HCT116 (cell line): ENCODE measurements around the gene ABHD10. TPM values are rescaled to one million over a fixed set of nuclear protein-coding genes. Genes with fewer than 3 reads are reported as not detected.

Source experiments
- ATAC-seq: fragments of 200-7000 bp; cut with Tn5 transposase; 2 replicates; pipeline ENCODE4 v1.9.1; 2020; ENCODE audit warnings: mild to moderate bottlenecking, moderate library complexity
- BruUV-seq: library from RNA; stranded (reverse); fragments of 400-500 nt; replicated peaks from 2 replicates; lab custom pipeline; 2021; lab: Mats Ljungman, UMichigan
- CTCF ChIA-PET: fragments of 300-600 bp; sonication (Branson Sonifier 250); formaldehyde crosslinking; loops from one replicate; lab custom pipeline; 2021; ENCODE audit warnings: antibody characterized with exemption; lab: Charles Lee
- POLR2A ChIA-PET: fragments of 300-600, 350-600 bp; sonication (Branson Sonifier 250); formaldehyde crosslinking; loops from one replicate; lab custom pipeline; 2021; ENCODE audit warnings: antibody characterized with exemption; lab: Charles Lee
- RAD21 ChIA-PET, 2 experiments: fragments of 300-600 bp; sonication (Branson Sonifier 250); formaldehyde crosslinking; loops; one replicate each; lab custom pipeline; 2023; ENCODE audit warnings: low total read pairs in 2 of 2; ENCODE audit not compliant: uncharacterized antibody in 2 of 2, unreplicated experiment in 2 of 2, low non-redundant PET in 1 of 2; lab: Charles Lee
- DNase-seq: peaks from one replicate; pipeline ENCODE4 v3.0.0-alpha.2; 2010; ENCODE audit warnings: low read depth, low spot score
- H2AFZ ChIP-seq: fragments of 200-600 bp; shearing (Covaris generic), sonication (generic); 2 replicates; pipeline ENCODE4 v1.6.1; 2017; ENCODE audit warnings: low read depth, mixed run types, mixed read lengths, antibody characterized with exemption, low read length; ENCODE audit not compliant: poor library complexity, severe bottlenecking
- H3K27ac ChIP-seq: 2 replicates; pipeline ENCODE4 v1.5.1; 2012; ENCODE audit warnings: low read depth, low read length
- H3K27me3 ChIP-seq: fragments of 200-600 bp; sonication (generic); 2 replicates; pipeline ENCODE4 v1.6.1; 2016; ENCODE audit warnings: mixed run types, low read length, mixed read lengths; ENCODE audit not compliant: insufficient read depth
- H3K36me3 ChIP-seq, 2 experiments: fragments of 200-500 bp in 1 of 2; fragments of 200-600 bp in 1 of 2; sonication (Bioruptor generic) in 1 of 2; sonication (generic) in 1 of 2; 2 replicates each; pipeline versions ENCODE4 v1.5.1 to v1.6.1; 2014 to 2016; ENCODE audit warnings: low read length in 2 of 2, inconsistent platforms in 1 of 2, mixed read lengths in 1 of 2, mixed run types in 1 of 2; ENCODE audit not compliant: insufficient read depth in 2 of 2, control insufficient read depth in 1 of 2
- H3K4me1 ChIP-seq, 2 experiments: fragments of 200-600 bp in 1 of 2; sonication (generic) in 1 of 2; 2 replicates each; pipeline versions ENCODE4 v1.5.1 to v1.6.1; 2012 to 2017; ENCODE audit warnings: low read length in 2 of 2, inconsistent platforms in 1 of 2, mild to moderate bottlenecking in 1 of 2, mixed read lengths in 1 of 2, mixed run types in 1 of 2, moderate library complexity in 1 of 2; ENCODE audit not compliant: insufficient read depth in 2 of 2, control insufficient read depth in 1 of 2
- H3K4me2 ChIP-seq: fragments of 200-600 bp; sonication (generic); 2 replicates; pipeline ENCODE4 v1.6.1; 2017; ENCODE audit warnings: mixed run types, low read length, mixed read lengths
- H3K4me3 ChIP-seq, 2 experiments: fragments of 200-600 bp in 1 of 2; sonication (generic) in 1 of 2; replicated peaks in 1 of 2; 2 replicates each; pipeline ENCODE4 v1.5.1; 2011 to 2016; ENCODE audit warnings: low read length in 2 of 2, control low read depth in 1 of 2, low read depth in 1 of 2, mild to moderate bottlenecking in 1 of 2, mixed read lengths in 1 of 2, mixed run types in 1 of 2
- H3K79me2 ChIP-seq: fragments of 200-600 bp; sonication (generic); 2 replicates; pipeline ENCODE4 v1.6.1; 2017; ENCODE audit warnings: mild to moderate bottlenecking, mixed run types, low read length, moderate library complexity, mixed read lengths; ENCODE audit not compliant: insufficient read depth
- H3K9ac ChIP-seq: fragments of 200-600 bp; sonication (generic); 2 replicates; pipeline ENCODE4 v1.6.1; 2016; ENCODE audit warnings: low read length, mixed read lengths
- H3K9me2 ChIP-seq: fragments of 200-600 bp; sonication (generic), shearing (Covaris generic); 2 replicates; pipeline ENCODE4 v1.6.1; 2017; ENCODE audit warnings: mixed run types, mild to moderate bottlenecking, moderate library complexity; ENCODE audit not compliant: insufficient read depth
- H3K9me3 ChIP-seq, 2 experiments: fragments of 200-500 bp in 1 of 2; fragments of 200-600 bp in 1 of 2; sonication (Bioruptor generic) in 1 of 2; sonication (generic) in 1 of 2; 2 replicates each; pipeline ENCODE4 v1.6.1; 2014 to 2017; ENCODE audit warnings: low read length in 2 of 2, mixed read lengths in 2 of 2, inconsistent platforms in 1 of 2, low read depth in 1 of 2, mild to moderate bottlenecking in 1 of 2, mixed run types in 1 of 2, moderate library complexity in 1 of 2; ENCODE audit not compliant: control insufficient read depth in 1 of 2, insufficient read depth in 1 of 2
- H4K20me1 ChIP-seq: fragments of 200-600 bp; sonication (generic), shearing (Covaris generic); 2 replicates; pipeline ENCODE4 v1.6.1; 2017; ENCODE audit warnings: mixed run types, mild to moderate bottlenecking, moderate library complexity; ENCODE audit not compliant: insufficient read depth
- ATF3 ChIP-seq: IDR thresholded peaks from 2 replicates; pipeline ENCODE4 v1.6.1; 2012
- CEBPB ChIP-seq: IDR thresholded peaks from 2 replicates; pipeline ENCODE4 v1.6.1; 2012; ENCODE audit warnings: low read depth
- CTCF ChIP-seq, 3 experiments: fragments of 200-600 bp in 1 of 3; sonication (generic) in 1 of 3; IDR thresholded peaks in 2 of 3; conservative IDR thresholded peaks in 1 of 3; 2 replicates each; pipeline ENCODE4 v1.5.1; 2012 to 2017; ENCODE audit warnings: low read depth in 2 of 3, low read length in 2 of 3, antibody characterized with exemption in 1 of 3, borderline replicate concordance in 1 of 3, control low read depth in 1 of 3, mild to moderate bottlenecking in 1 of 3, mixed read lengths in 1 of 3, mixed run types in 1 of 3, moderate library complexity in 1 of 3; ENCODE audit not compliant: insufficient read depth in 1 of 3
- EZH2phosphoT487 ChIP-seq: fragments of 200-600 bp; IDR thresholded peaks from 2 replicates; pipeline ENCODE4 v1.6.1; 2018; ENCODE audit warnings: antibody characterized with exemption, borderline replicate concordance
- JUND ChIP-seq: IDR thresholded peaks from 2 replicates; pipeline ENCODE4 v1.6.1; 2012
- MAX ChIP-seq: IDR thresholded peaks from 2 replicates; pipeline ENCODE4 v1.6.1; 2012
- SRF ChIP-seq: IDR thresholded peaks from 2 replicates; pipeline ENCODE4 v1.6.1; 2012; ENCODE audit warnings: low read depth
- TCF7L2 ChIP-seq: IDR thresholded peaks from 2 replicates; pipeline ENCODE4 v1.7.0; 2011; ENCODE audit warnings: borderline replicate concordance, inconsistent platforms; ENCODE audit not compliant: insufficient read depth, insufficient read length; ENCODE audit errors: extremely low read depth
- ZFX ChIP-seq: fragments of 450-650 bp; IDR thresholded peaks from 2 replicates; pipeline ENCODE4 v1.6.1; 2017
- intact Hi-C: fragments of 100-400 bp; cut with micrococcal nuclease; formaldehyde crosslinking; loops from 2 replicates; pipeline ENCODE4 v1.10.0; 2022
- total RNA-seq: library from RNA; stranded (reverse); gene quantifications from one replicate; pipeline ENCODE4 v1.2.1, GENCODE V29; 2021; ENCODE audit not compliant: unreplicated experiment

ABHD10 gene
- total RNA-seq, 1 experiment from 2014 or later, result 295 TPM

GRCh38 chr3:112007633-112008032 is 28.8 kb downstream of the ABHD10 start:
- intact Hi-C loops, result no loop called here
- CTCF ChIA-PET, result interaction anchor here (1.5 to 2.4 kb wide), 2 partner anchors 17 to 40 kb away, joined by 4 to 15 read pairs; no protein-coding TSS in a partner anchor
- H3K9me3 ChIP-seq, result no peaks in the 10 kb centered on the region
- no TSS peak for BruUV-seq
- no peak overlapping the region for H2AFZ ChIP-seq
- H3K27me3 ChIP-seq, result no peaks in the 10 kb centered on the region
- H3K79me2 ChIP-seq, result no peaks in the 10 kb centered on the region
- POLR2A ChIA-PET, result interaction anchor here (1.1 to 1.3 kb wide), 2 partner anchors 29 to 103 kb away, joined by 3 to 6 read pairs; partner anchors contain the start of gene ABHD10
- no peak for ATAC-seq
- H3K27ac ChIP-seq, result no peak overlapping the region
- H3K9me2 ChIP-seq, result no peaks in the 10 kb centered on the region
- H3K4me3 ChIP-seq, result no peak overlapping the region
- H3K4me1 ChIP-seq, result peaks cover 0 to 32% of the 10 kb centered on the region in 2 experiments; a peak in 3 of 4 replicates
- H3K36me3 ChIP-seq, result no peaks in the 10 kb centered on the region
- H3K9ac ChIP-seq, result no peak overlapping the region
- TF ChIP-seq CEBPB (no peak), ZFX (no peak), CTCF (IDR thresholded peaks at IDR 0.05 in 2 of 3, conservative IDR thresholded peaks at IDR 0.05 in 1 of 3; ENCODE audit: borderline replicate concordance in 1 of 3, insufficient read depth in 1 of 3, low read depth in 2 of 3, low read length in 2 of 3) (no peak), MAX (no peak), SRF (no peak), TCF7L2 (no peak)
- H3K4me2 ChIP-seq, result no peak overlapping the region
- RAD21 ChIA-PET, result no interaction called here
- no peaks in the 10 kb centered on the region for H4K20me1 ChIP-seq
- no peak for DNase-seq

- DNase-seq (no peak), ATAC-seq (no peak)
- H3K9me2 ChIP-seq, result no peaks in the 10 kb centered on the region
- ChIA-PET CTCF (interaction anchor here (1.0 kb wide), 1 partner anchor 21 kb away, joined by 3 read pairs; no protein-coding TSS in a partner anchor), RAD21 (no interaction called here), POLR2A (no interaction called here)
- H3K4me1 ChIP-seq, result peaks cover 0 to 22% of the 10 kb centered on the region in 2 experiments; a peak in 2 of 4 replicates
- no peak overlapping the region for H3K9ac ChIP-seq
- intact Hi-C loops, result no loop called here
- TF ChIP-seq ATF3 (no peak), JUND (no peak), EZH2phosphoT487 (no peak)
- H4K20me1 ChIP-seq, result no peaks in the 10 kb centered on the region
- H3K36me3 ChIP-seq, result no peaks in the 10 kb centered on the region
- no peak overlapping the region for H3K27ac ChIP-seq
- H3K4me3 ChIP-seq, result no peak overlapping the region
- H2AFZ ChIP-seq, result no peak overlapping the region
- H3K9me3 ChIP-seq, result no peaks in the 10 kb centered on the region
- no peaks in the 10 kb centered on the region for H3K79me2 ChIP-seq
- no TSS peak for BruUV-seq
- no peaks in the 10 kb centered on the region for H3K27me3 ChIP-seq
- no peak overlapping the region for H3K4me2 ChIP-seq
Observed at GRCh38 chr3:112009670-112010069, 30.8 kb downstream of the ABHD10 start.
